Loucy (cell line): ENCODE measurements around the gene FAM180A.

ENCODE experiments used
- H2AFZ ChIP-seq: fragments of 200-600 bp; sonication (generic); 2 replicates; pipeline ENCODE4 v1.6.0; 2016; ENCODE audit warnings: antibody characterized with exemption, mild to moderate bottlenecking, low read length, moderate library complexity
- H3F3A ChIP-seq: fragments of 200-600 bp; 2 replicates; pipeline ENCODE4 v1.6.0; 2016; ENCODE audit warnings: antibody characterized with exemption, low read depth, mild to moderate bottlenecking
- H3K27me3 ChIP-seq: fragments of 200-600 bp; sonication (generic); 2 replicates; pipeline ENCODE4 v1.6.1; 2014; ENCODE audit warnings: low read length, mild to moderate bottlenecking; ENCODE audit not compliant: insufficient read depth, poor library complexity, severe bottlenecking
- H3K36me3 ChIP-seq: fragments of 200-600 bp; sonication (generic); 2 replicates; pipeline ENCODE4 v1.6.1; 2016; ENCODE audit warnings: low read length; ENCODE audit not compliant: insufficient read depth
- H3K4me1 ChIP-seq: fragments of 200-600 bp; sonication (generic); 2 replicates; pipeline ENCODE4 v1.5.1; 2014; ENCODE audit warnings: low read length, mild to moderate bottlenecking; ENCODE audit not compliant: insufficient read depth, poor library complexity, severe bottlenecking
- H3K4me2 ChIP-seq: fragments of 200-600 bp; sonication (generic); 2 replicates; pipeline ENCODE4 v1.6.0; 2014; ENCODE audit warnings: antibody characterized with exemption, low read length, low read depth, mild to moderate bottlenecking; ENCODE audit not compliant: poor library complexity, severe bottlenecking
- H3K4me3 ChIP-seq: fragments of 200-600 bp; sonication (generic); 2 replicates; pipeline ENCODE4 v1.5.1; 2014; ENCODE audit warnings: low read length, mild to moderate bottlenecking, mixed read lengths; ENCODE audit not compliant: poor library complexity, severe bottlenecking
- H3K79me2 ChIP-seq: fragments of 200-600 bp; sonication (generic); 2 replicates; pipeline ENCODE4 v1.6.1; 2014; ENCODE audit warnings: low read length; ENCODE audit not compliant: insufficient read depth
- H3K9ac ChIP-seq: fragments of 200-600 bp; sonication (generic); 2 replicates; pipeline ENCODE4 v1.6.0; 2014; ENCODE audit warnings: mild to moderate bottlenecking, low read depth, low read length, moderate library complexity; ENCODE audit not compliant: poor library complexity, severe bottlenecking
- H3K9me2 ChIP-seq: fragments of 200-600 bp; sonication (generic); replicated peaks from 2 replicates; pipeline ENCODE4 v1.6.1; 2016; ENCODE audit warnings: low read depth, low read length, mixed read lengths
- H3K9me3 ChIP-seq: fragments of 200-600 bp; sonication (generic); 2 replicates; pipeline ENCODE4 v1.6.1; 2014; ENCODE audit warnings: mild to moderate bottlenecking, antibody characterized with exemption, low read length, low read depth; ENCODE audit not compliant: insufficient read depth
- H4K20me1 ChIP-seq: fragments of 200-600 bp; sonication (generic); 2 replicates; pipeline ENCODE4 v1.6.0; 2014; ENCODE audit warnings: antibody characterized with exemption, low read length, mild to moderate bottlenecking; ENCODE audit not compliant: insufficient read depth, poor library complexity, severe bottlenecking
- CTCF ChIP-seq: fragments of 200-600 bp; sonication (generic); conservative IDR thresholded peaks from 2 replicates; pipeline ENCODE4 v1.5.1; 2014; ENCODE audit warnings: mild to moderate bottlenecking, antibody characterized with exemption, low read length
- EZH2phosphoT487 ChIP-seq: fragments of 200-600 bp; IDR thresholded peaks from 2 replicates; pipeline ENCODE4 v1.6.1; 2018; ENCODE audit warnings: antibody characterized with exemption, mild to moderate bottlenecking, moderate library complexity, borderline replicate concordance

The FAM180A gene

GRCh38 chr7:135761751-135762488 is 13.3 kb upstream of the FAM180A start:
- Histone ChIP-seq H3F3A (no peaks in the 10 kb centered on the region), H3K4me3 (no peak overlapping the region), H3K79me2 (no peaks in the 10 kb centered on the region), H3K4me2 (no peak overlapping the region), H3K27me3 (no peaks in the 10 kb centered on the region), H4K20me1 (no peaks in the 10 kb centered on the region), H3K9ac (no peak overlapping the region), H3K4me1 (no peaks in the 10 kb centered on the region), H3K9me2 (no peaks in the 10 kb centered on the region), H3K9me3 (peaks cover 3% of the 10 kb centered on the region; the same call in 1 of the 2 replicates), H2AFZ (no peak overlapping the region), H3K36me3 (no peaks in the 10 kb centered on the region)
- TF ChIP-seq CTCF = no peak
- TF ChIP-seq EZH2phosphoT487 = no peak

- Histone ChIP-seq H3K36me3 (no peaks in the 10 kb centered on the region), H3K9ac (no peak overlapping the region), H3K79me2 (no peaks in the 10 kb centered on the region), H4K20me1 (no peaks in the 10 kb centered on the region), H3K4me1 (no peaks in the 10 kb centered on the region), H3K4me3 (no peak overlapping the region), H3F3A (no peaks in the 10 kb centered on the region), H3K9me2 (no peaks in the 10 kb centered on the region), H3K27me3 (no peaks in the 10 kb centered on the region), H3K4me2 (no peak overlapping the region), H3K9me3 (peaks cover 3% of the 10 kb centered on the region; the same call in 1 of the 2 replicates), H2AFZ (no peak overlapping the region)
- no peak for TF ChIP-seq EZH2phosphoT487
- no peak for TF ChIP-seq CTCF
Observed at GRCh38 chr7:135759532-135759931, 10.9 kb upstream of the FAM180A start.

- no peaks in the 10 kb centered on the region for H3F3A ChIP-seq
- TF ChIP-seq CTCF = no peak
- no peak overlapping the region for H2AFZ ChIP-seq
- H3K27me3 ChIP-seq = no peaks in the 10 kb centered on the region
- H3K9me3 ChIP-seq = peaks cover 3% of the 10 kb centered on the region; the same call in 1 of the 2 replicates
- no peaks in the 10 kb centered on the region for H3K9me2 ChIP-seq
- H3K4me1 ChIP-seq = no peaks in the 10 kb centered on the region
- H3K4me3 ChIP-seq = no peak overlapping the region
- no peaks in the 10 kb centered on the region for H3K79me2 ChIP-seq
- H3K36me3 ChIP-seq = no peaks in the 10 kb centered on the region
- no peak overlapping the region for H3K4me2 ChIP-seq
- H3K9ac ChIP-seq = no peak overlapping the region
- no peaks in the 10 kb centered on the region for H4K20me1 ChIP-seq
Observed at GRCh38 chr7:135758531-135758932, 9.9 kb upstream of the FAM180A start.
